GM13976 (cell line): ENCODE measurements around the gene SNAP47.

Source experiments
- DNase-seq: peaks from one replicate; pipeline ENCODE4 v3.0.0; 2012; ENCODE audit warnings: low spot score
- CTCF ChIP-seq: IDR thresholded peaks from 2 replicates; pipeline ENCODE4 v1.5.1; 2012; ENCODE audit warnings: borderline replicate concordance, mild to moderate bottlenecking; ENCODE audit not compliant: insufficient read depth; ENCODE audit errors: extremely low read depth, missing control alignments, control extremely low read depth
- in situ Hi-C: fragments of 300-500 bp; cut with MboI; formaldehyde crosslinking; loops from one replicate; pipeline ENCODE4 v1.12.0; 2022; ENCODE audit warnings: low sequenced_read_pairs, mixed read lengths, inconsistent platforms; ENCODE audit not compliant: unreplicated experiment

Gene SNAP47

GRCh38 chr1:227785094-227785804, 50.0 kb downstream of the SNAP47 start:
- no peak for DNase-seq
- TF ChIP-seq CTCF, result no peak
- in situ Hi-C loops, result no loop called here

GRCh38 chr1:227785805-227786671, 50.8 kb downstream of the SNAP47 start:
- in situ Hi-C loops, result no loop called here
- TF ChIP-seq CTCF, result no peak
- peak; percentile 19 for DNase-seq

GRCh38 chr1:227786673-227787512, 51.7 kb downstream of the SNAP47 start:
- in situ Hi-C loops, result no loop called here
- TF ChIP-seq CTCF, result no peak
- peak; percentile 50 for DNase-seq

- TF ChIP-seq CTCF, result no peak
- peak; percentile 97 for DNase-seq
- in situ Hi-C loops, result no loop called here
Observed at GRCh38 chr1:227787513-227788270, 52.5 kb downstream of the SNAP47 start.

GRCh38 chr1:227788271-227789083, 53.2 kb downstream of the SNAP47 start:
- in situ Hi-C loops, result no loop called here
- DNase-seq, result peak; percentile 84
- TF ChIP-seq CTCF, result no peak
